Left lung (tissue), 10 donors: ENCODE measurements around the gene TIMP3. TPM values are rescaled to one million over a fixed set of nuclear protein-coding genes. Genes with fewer than 3 reads are reported as not detected.

ENCODE experiments used
- ATAC-seq: fragments of 200-7000 bp; cut with Tn5 transposase; one replicate; pipeline ENCODE4 v1.9.1; 2020; ENCODE audit warnings: moderate library complexity
- DNase-seq, 4 donors: peaks; one replicate each; pipeline ENCODE4 v3.0.0-alpha.2; 2013 to 2020
- H3K27ac ChIP-seq, 2 donors: fragments of 200-600 bp; sonication (generic) in 1 of 2; one replicate each; pipeline versions ENCODE4 v1.5.0 to v1.8.0; 2020 to 2021
- H3K27me3 ChIP-seq, 2 donors: fragments of 200-600 bp; sonication (generic) in 1 of 2; one replicate each; pipeline versions ENCODE4 v1.5.0 to v1.8.0; 2020 to 2021
- H3K36me3 ChIP-seq, 2 donors: fragments of 200-600 bp; sonication (generic) in 1 of 2; one replicate each; pipeline versions ENCODE4 v1.5.0 to v1.8.0; 2020 to 2021
- H3K4me1 ChIP-seq, 2 donors: fragments of 200-600 bp; one replicate each; pipeline ENCODE4 v1.8.0; 2021
- H3K4me3 ChIP-seq, 2 donors: fragments of 200-600 bp; sonication (generic) in 1 of 2; one replicate each; pipeline versions ENCODE4 v1.5.0 to v1.8.0; 2020 to 2021; ENCODE audit warnings: mild to moderate bottlenecking in 1 of 2
- H3K9me3 ChIP-seq, 2 donors: fragments of 200-600 bp; sonication (generic) in 1 of 2; one replicate each; pipeline versions ENCODE4 v1.5.0 to v1.8.0; 2020 to 2021
- intact Hi-C, 2 donors: fragments of 100-400 bp; cut with DNase I; formaldehyde crosslinking; loops; one replicate each; pipeline versions ENCODE4 v1.11.2 to v1.14.2; 2022
- polyA plus RNA-seq, 6 donors: library from polyadenylated mRNA; unstranded; fragments of 120-200 nt; gene quantifications; one replicate each; pipeline ENCODE4 v1.2.1, GENCODE V29; 2013; ENCODE audit not compliant: insufficient read length in 6 of 6
- total RNA-seq, 2 donors: library from RNA; stranded (reverse); fragmentation: NEBNext Ultra II Directional; extraction: Animal tissue kit (Norgen Biotek cat#: 25700); gene quantifications; one replicate each; pipeline ENCODE4 v1.2.1, GENCODE V29; 2021
- TF ChIP-seq, protein P1 (sequence below), 2 donors: fragments of 200-600 bp; sonication (generic) in 1 of 2; IDR thresholded peaks; one replicate each; pipeline versions ENCODE4 v1.5.0 to v1.8.0; 2021; ENCODE audit warnings: antibody characterized with exemption in 2 of 2
- donor health status: DM: no; HTN: yes; CAD: no.
- donor health status: DM: no; HTN: no; CAD: no.

Gene TIMP3
- total and polyA plus RNA-seq, 8 donors, result 146 to 308 (median 162) TPM

DNA sequence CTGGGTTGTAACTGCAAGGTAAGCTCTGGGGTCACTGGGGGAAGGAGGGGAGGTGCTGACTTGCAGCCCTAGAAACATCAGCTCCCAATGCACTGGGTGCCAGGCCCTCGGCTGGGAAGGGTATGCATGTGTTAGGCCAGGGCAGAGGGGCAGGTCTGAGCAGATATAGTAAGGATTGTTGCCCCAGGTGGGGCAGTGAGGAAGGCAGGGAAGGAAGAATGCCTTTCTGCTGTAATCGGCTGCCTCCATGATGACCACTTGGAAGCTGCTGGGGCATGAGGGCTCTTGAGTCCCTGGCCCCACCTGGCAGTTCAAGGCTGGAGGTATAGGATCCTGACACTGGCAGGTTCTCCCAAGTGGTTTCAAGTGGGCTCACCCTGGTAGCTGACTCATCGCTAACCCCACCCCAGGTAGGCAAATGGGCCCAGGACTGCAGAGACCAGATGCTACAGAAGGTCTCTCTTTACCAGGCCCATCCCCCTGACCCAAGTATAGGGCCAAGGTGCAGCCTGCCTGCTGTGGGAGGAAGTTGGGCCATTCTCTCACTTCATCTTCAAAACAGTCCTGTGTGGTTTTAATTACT, 56.7 kb downstream of the TIMP3 start:
- ATAC-seq, result peak; percentile 80
- peaks cover 0 to 62% of the 10 kb centered on the region in 2 donors for H3K36me3 ChIP-seq
- intact Hi-C loops, result no loop called here
- DNase-seq, result peak in 1 of 4 donors; percentile 69
- no peaks in the 10 kb centered on the region for H3K27me3 ChIP-seq
- no peak overlapping the region for H3K27ac ChIP-seq
- H3K9me3 ChIP-seq, result no peaks in the 10 kb centered on the region
- TF ChIP-seq, protein P1, sequence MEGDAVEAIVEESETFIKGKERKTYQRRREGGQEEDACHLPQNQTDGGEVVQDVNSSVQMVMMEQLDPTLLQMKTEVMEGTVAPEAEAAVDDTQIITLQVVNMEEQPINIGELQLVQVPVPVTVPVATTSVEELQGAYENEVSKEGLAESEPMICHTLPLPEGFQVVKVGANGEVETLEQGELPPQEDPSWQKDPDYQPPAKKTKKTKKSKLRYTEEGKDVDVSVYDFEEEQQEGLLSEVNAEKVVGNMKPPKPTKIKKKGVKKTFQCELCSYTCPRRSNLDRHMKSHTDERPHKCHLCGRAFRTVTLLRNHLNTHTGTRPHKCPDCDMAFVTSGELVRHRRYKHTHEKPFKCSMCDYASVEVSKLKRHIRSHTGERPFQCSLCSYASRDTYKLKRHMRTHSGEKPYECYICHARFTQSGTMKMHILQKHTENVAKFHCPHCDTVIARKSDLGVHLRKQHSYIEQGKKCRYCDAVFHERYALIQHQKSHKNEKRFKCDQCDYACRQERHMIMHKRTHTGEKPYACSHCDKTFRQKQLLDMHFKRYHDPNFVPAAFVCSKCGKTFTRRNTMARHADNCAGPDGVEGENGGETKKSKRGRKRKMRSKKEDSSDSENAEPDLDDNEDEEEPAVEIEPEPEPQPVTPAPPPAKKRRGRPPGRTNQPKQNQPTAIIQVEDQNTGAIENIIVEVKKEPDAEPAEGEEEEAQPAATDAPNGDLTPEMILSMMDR (IDR thresholded peaks at IDR 0.05), result no peak
- no peak overlapping the region for H3K4me3 ChIP-seq
- H3K4me1 ChIP-seq, result no peaks in the 10 kb centered on the region

DNA sequence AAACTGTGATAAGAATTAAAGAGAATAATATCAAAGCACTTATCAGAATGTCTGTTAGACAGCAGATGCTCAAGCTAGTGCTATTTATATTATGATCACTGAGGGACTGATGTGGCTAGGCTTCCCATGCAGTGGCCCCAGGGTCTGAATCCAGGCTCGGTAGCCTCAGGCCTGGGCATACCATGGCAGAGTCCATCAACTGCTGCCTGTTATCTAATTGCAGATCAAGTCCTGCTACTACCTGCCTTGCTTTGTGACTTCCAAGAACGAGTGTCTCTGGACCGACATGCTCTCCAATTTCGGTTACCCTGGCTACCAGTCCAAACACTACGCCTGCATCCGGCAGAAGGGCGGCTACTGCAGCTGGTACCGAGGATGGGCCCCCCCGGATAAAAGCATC, 57.5 kb downstream of the TIMP3 start:
- TF ChIP-seq, protein P1 (IDR thresholded peaks at IDR 0.05), result no peak
- Histone ChIP-seq H3K9me3 (no peaks in the 10 kb centered on the region), H3K27ac (no peak overlapping the region), H3K4me1 (no peaks in the 10 kb centered on the region), H3K27me3 (no peaks in the 10 kb centered on the region), H3K36me3 (peaks cover 0 to 62% of the 10 kb centered on the region in 2 donors), H3K4me3 (no peak overlapping the region)
- no peak for ATAC-seq
- DNase-seq, result no peak
- intact Hi-C loops, result no loop called here

DNA sequence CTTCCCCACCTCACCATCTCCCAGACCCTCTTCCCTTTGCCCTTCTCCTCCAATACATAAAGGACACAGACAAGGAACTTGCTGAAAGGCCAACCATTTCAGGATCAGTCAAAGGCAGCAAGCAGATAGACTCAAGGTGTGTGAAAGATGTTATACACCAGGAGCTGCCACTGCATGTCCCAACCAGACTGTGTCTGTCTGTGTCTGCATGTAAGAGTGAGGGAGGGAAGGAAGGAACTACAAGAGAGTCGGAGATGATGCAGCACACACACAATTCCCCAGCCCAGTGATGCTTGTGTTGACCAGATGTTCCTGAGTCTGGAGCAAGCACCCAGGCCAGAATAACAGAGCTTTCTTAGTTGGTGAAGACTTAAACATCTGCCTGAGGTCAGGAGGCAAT, 58.2 kb downstream of the TIMP3 start:
- Histone ChIP-seq H3K9me3 (no peaks in the 10 kb centered on the region), H3K27me3 (no peaks in the 10 kb centered on the region), H3K4me3 (no peak overlapping the region), H3K4me1 (no peaks in the 10 kb centered on the region), H3K27ac (no peak overlapping the region), H3K36me3 (peaks cover 0 to 56% of the 10 kb centered on the region in 2 donors)
- ATAC-seq, result no peak
- no peak for DNase-seq
- TF ChIP-seq, protein P1 (IDR thresholded peaks at IDR 0.05), result no peak
- intact Hi-C loops, result no loop called here

DNA sequence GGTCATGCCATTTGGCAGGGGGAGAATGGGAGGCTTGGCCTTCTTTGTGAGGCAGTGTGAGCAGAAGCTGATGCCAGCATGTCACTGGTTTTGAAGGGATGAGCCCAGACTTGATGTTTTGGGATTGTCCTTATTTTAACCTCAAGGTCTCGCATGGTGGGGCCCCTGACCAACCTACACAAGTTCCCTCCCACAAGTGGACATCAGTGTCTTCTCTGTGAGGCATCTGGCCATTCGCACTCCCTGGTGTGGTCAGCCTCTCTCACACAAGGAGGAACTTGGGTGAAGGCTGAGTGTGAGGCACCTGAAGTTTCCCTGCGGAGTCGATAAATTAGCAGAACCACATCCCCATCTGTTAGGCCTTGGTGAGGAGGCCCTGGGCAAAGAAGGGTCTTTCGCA, 59.8 kb downstream of the TIMP3 start:
- no peak for DNase-seq
- Histone ChIP-seq H3K27ac (no peak overlapping the region), H3K4me3 (no peak overlapping the region), H3K36me3 (peaks cover 0 to 48% of the 10 kb centered on the region in 2 donors), H3K9me3 (no peaks in the 10 kb centered on the region), H3K27me3 (no peaks in the 10 kb centered on the region), H3K4me1 (no peaks in the 10 kb centered on the region)
- no peak for ATAC-seq
- intact Hi-C loops, result no loop called here
- TF ChIP-seq, protein P1 (IDR thresholded peaks at IDR 0.05), result no peak

DNA sequence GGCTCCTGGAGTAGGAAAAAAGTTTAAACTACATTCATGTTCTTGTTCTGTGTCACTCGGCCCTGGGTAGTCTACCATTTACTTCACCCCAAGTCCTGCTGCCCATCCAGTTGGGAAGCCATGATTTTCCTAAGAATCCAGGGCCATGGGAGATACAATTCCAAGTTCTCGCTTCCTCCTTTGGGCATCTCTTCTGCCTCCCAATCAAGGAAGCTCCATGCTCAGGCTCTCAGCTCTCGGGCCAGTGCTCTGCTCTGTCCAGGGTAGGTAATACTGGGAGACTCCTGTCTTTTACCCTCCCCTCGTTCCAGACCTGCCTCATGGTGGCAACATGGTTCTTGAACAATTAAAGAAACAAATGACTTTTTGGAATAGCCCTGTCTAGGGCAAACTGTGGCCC, 60.6 kb downstream of the TIMP3 start:
- H3K27me3 ChIP-seq, result no peaks in the 10 kb centered on the region
- H3K4me3 ChIP-seq, result no peak overlapping the region
- no peak for DNase-seq
- ATAC-seq, result no peak
- H3K36me3 ChIP-seq, result peaks cover 0 to 42% of the 10 kb centered on the region in 2 donors
- H3K4me1 ChIP-seq, result no peaks in the 10 kb centered on the region
- intact Hi-C loops, result no loop called here
- TF ChIP-seq, protein P1 (IDR thresholded peaks at IDR 0.05), result no peak
- no peaks in the 10 kb centered on the region for H3K9me3 ChIP-seq
- H3K27ac ChIP-seq, result no peak overlapping the region
